Neuronal stem cell (in vitro differentiated cells): ENCODE measurements around the gene HACL1.
A peak's percentile ranks its signal among the peaks of the same experiment; 100 is the strongest.

Experiments used
- DNase-seq: peaks from one replicate; pipeline ENCODE4 v3.0.0-alpha.2; 2013; ENCODE audit warnings: low spot score
- H2AFZ ChIP-seq: one replicate; pipeline ENCODE4 v1.6.1; 2013; ENCODE audit warnings: mild to moderate bottlenecking, low read length, inconsistent platforms
- H2AK5ac ChIP-seq: 2 replicates; pipeline ENCODE4 v1.6.1; 2013; ENCODE audit warnings: low read depth, mild to moderate bottlenecking, inconsistent platforms, low read length, moderate library complexity, mixed read lengths
- H2BK120ac ChIP-seq: 2 replicates; pipeline ENCODE4 v1.6.1; 2013; ENCODE audit warnings: low read depth, mild to moderate bottlenecking, inconsistent platforms, low read length, moderate library complexity, mixed read lengths
- H2BK12ac ChIP-seq: one replicate; pipeline ENCODE4 v1.6.1; 2013; ENCODE audit warnings: low read length, inconsistent platforms
- H2BK15ac ChIP-seq: 2 replicates; pipeline ENCODE4 v1.6.1; 2013; ENCODE audit warnings: mild to moderate bottlenecking, low read length, inconsistent platforms, mixed read lengths
- H2BK5ac ChIP-seq: one replicate; pipeline ENCODE4 v1.6.1; 2013; ENCODE audit warnings: inconsistent platforms, mild to moderate bottlenecking, low read length, moderate library complexity
- H3K14ac ChIP-seq: one replicate; pipeline ENCODE4 v1.6.1; 2013; ENCODE audit warnings: low read length, inconsistent platforms
- H3K18ac ChIP-seq: 2 replicates; pipeline ENCODE4 v1.6.1; 2013; ENCODE audit warnings: low read length, inconsistent platforms
- H3K23ac ChIP-seq: 2 replicates; pipeline ENCODE4 v1.6.1; 2013; ENCODE audit warnings: low read depth, mild to moderate bottlenecking, mixed read lengths, low read length, inconsistent platforms; ENCODE audit not compliant: poor library complexity
- H3K27ac ChIP-seq: replicated peaks from 3 replicates; pipeline ENCODE4 v1.5.1; 2013; ENCODE audit warnings: low read length, inconsistent platforms
- H3K27me3 ChIP-seq, 3 experiments: 2 replicates each; pipeline ENCODE4 v1.6.1; 2013; ENCODE audit warnings: low read length in 3 of 3, mild to moderate bottlenecking in 2 of 3, inconsistent platforms in 1 of 3, low read depth in 1 of 3, mixed read lengths in 1 of 3, moderate library complexity in 1 of 3; ENCODE audit not compliant: control insufficient read depth in 3 of 3, insufficient read depth in 3 of 3
- H3K36me3 ChIP-seq, 2 donors: replicated peaks in 1 of 2; 2 replicates each; pipeline ENCODE4 v1.6.1; 2013; ENCODE audit warnings: low read length in 2 of 2; ENCODE audit not compliant: control insufficient read depth in 2 of 2, insufficient read depth in 2 of 2
- H3K4ac ChIP-seq: 2 replicates; pipeline ENCODE4 v1.6.1; 2013; ENCODE audit warnings: inconsistent platforms, mild to moderate bottlenecking, low read length, moderate library complexity
- H3K4me1 ChIP-seq, 2 donors: 1 replicate in 1 of 2; 2 replicates in 1 of 2; pipeline ENCODE4 v1.6.1; 2013; ENCODE audit warnings: low read length in 2 of 2, low read depth in 1 of 2; ENCODE audit not compliant: control insufficient read depth in 2 of 2, insufficient read depth in 1 of 2
- H3K4me2 ChIP-seq: one replicate; pipeline ENCODE4 v1.6.1; 2013; ENCODE audit warnings: mild to moderate bottlenecking, low read length, inconsistent platforms; ENCODE audit not compliant: insufficient read depth, poor library complexity, severe bottlenecking
- H3K4me3 ChIP-seq, 2 donors: 2 replicates each; pipeline ENCODE4 v1.5.1; 2013; ENCODE audit warnings: low read length in 2 of 2, mild to moderate bottlenecking in 2 of 2, inconsistent platforms in 1 of 2, moderate library complexity in 1 of 2
- H3K79me1 ChIP-seq: one replicate; pipeline ENCODE4 v1.6.1; 2013; ENCODE audit warnings: low read depth, mild to moderate bottlenecking, inconsistent platforms, low read length, moderate library complexity
- H3K9ac ChIP-seq: one replicate; pipeline ENCODE4 v1.6.1; 2013; ENCODE audit warnings: mild to moderate bottlenecking, low read depth, low read length, inconsistent platforms; ENCODE audit not compliant: poor library complexity
- H3K9me3 ChIP-seq, 2 donors: replicated peaks in 1 of 2; 2 replicates each; pipeline versions ENCODE3 to v1.6.1; 2013; ENCODE audit warnings: low read length in 2 of 2, mild to moderate bottlenecking in 2 of 2, inconsistent platforms in 1 of 2, low read depth in 1 of 2, mixed read lengths in 1 of 2, moderate library complexity in 1 of 2; ENCODE audit not compliant: control insufficient read depth in 2 of 2, insufficient read depth in 1 of 2
- H4K8ac ChIP-seq: one replicate; pipeline ENCODE4 v1.6.1; 2013; ENCODE audit warnings: low read depth, mild to moderate bottlenecking, inconsistent platforms, low read length, moderate library complexity
- H4K91ac ChIP-seq: one replicate; pipeline ENCODE4 v1.6.1; 2013; ENCODE audit warnings: low read length, low read depth, mild to moderate bottlenecking, inconsistent platforms; ENCODE audit not compliant: poor library complexity
- WGBS, 2 donors: extraction: QIAGEN DNeasy Blood & Tissue Kit; methylation state at CpG; one replicate each; pipeline ENCODE4 v1.1.7; 2013; ENCODE audit warnings: missing lambda C conversion rate in 2 of 2, mixed read lengths in 1 of 2; ENCODE audit not compliant: insufficient read length in 2 of 2, insufficient replicate concordance in 1 of 2; ENCODE audit errors: extremely low coverage in 2 of 2; 5-methylcytosine and 5-hydroxymethylcytosine counted together

Gene HACL1

GRCh38 chr3:15527031-15527459 is 74.3 kb downstream of the HACL1 start:
- Histone ChIP-seq H3K9ac (no peak overlapping the region), H4K8ac (no peak overlapping the region), H2AK5ac (no peak overlapping the region), H3K4me2 (no peak overlapping the region), H3K36me3 (no peaks in the 10 kb centered on the region), H3K4me1 (peaks cover 0 to 6% of the 10 kb centered on the region in 2 donors), H4K91ac (no peak overlapping the region), H3K79me1 (no peaks in the 10 kb centered on the region), H3K14ac (no peak overlapping the region), H3K9me3 (peaks cover 0 to 4% of the 10 kb centered on the region in 2 donors), H3K18ac (no peak overlapping the region), H3K23ac (no peak overlapping the region), H3K27ac (no peak overlapping the region), H3K27me3 (no peaks in the 10 kb centered on the region), H3K4me3 (no peak overlapping the region), H2BK12ac (no peak overlapping the region), H3K4ac (no peak overlapping the region), H2BK15ac (no peak overlapping the region), H2BK120ac (no peak overlapping the region), H2BK5ac (no peak overlapping the region), H2AFZ (peak overlapping the region; percentile 74)
- WGBS, 2 donors: no CpG with 5 or more reads among the region's 4 CpGs
- DNase-seq: peak; percentile 35

- Histone ChIP-seq H3K36me3 (no peaks in the 10 kb centered on the region), H2BK120ac (no peak overlapping the region), H3K27me3 (no peaks in the 10 kb centered on the region), H2AFZ (no peak overlapping the region), H3K9ac (no peak overlapping the region), H3K23ac (no peak overlapping the region), H3K4ac (no peak overlapping the region), H2BK5ac (no peak overlapping the region), H3K18ac (no peak overlapping the region), H3K9me3 (peaks cover 0 to 4% of the 10 kb centered on the region in 2 donors), H3K27ac (no peak overlapping the region), H3K4me1 (peaks cover 5 to 11% of the 10 kb centered on the region in 2 donors), H2AK5ac (no peak overlapping the region), H3K4me3 (no peak overlapping the region), H3K14ac (no peak overlapping the region), H4K8ac (no peak overlapping the region), H3K4me2 (no peak overlapping the region), H2BK12ac (no peak overlapping the region), H3K79me1 (no peaks in the 10 kb centered on the region), H2BK15ac (no peak overlapping the region), H4K91ac (no peak overlapping the region)
- no CpG with 5 or more reads among the region's 1 CpG for WGBS, 2 donors
- DNase-seq: no peak
Measured at GRCh38 chr3:15525790-15526189, 75.6 kb downstream of the HACL1 start.

GRCh38 chr3:15523660-15524417 is 77.5 kb downstream of the HACL1 start:
- H3K4ac ChIP-seq: no peak overlapping the region
- H3K23ac ChIP-seq: no peak overlapping the region
- no peak overlapping the region for H2AFZ ChIP-seq
- no peak overlapping the region for H3K27ac ChIP-seq
- H3K79me1 ChIP-seq: no peaks in the 10 kb centered on the region
- H2AK5ac ChIP-seq: no peak overlapping the region
- no peak overlapping the region for H2BK12ac ChIP-seq
- no CpG with 5 or more reads among the region's 6 CpGs for WGBS, 2 donors
- no peak for DNase-seq
- H2BK5ac ChIP-seq: no peak overlapping the region
- H3K27me3 ChIP-seq: no peaks in the 10 kb centered on the region
- no peak overlapping the region for H2BK120ac ChIP-seq
- H3K9me3 ChIP-seq: peaks cover 0 to 4% of the 10 kb centered on the region in 2 donors
- H3K4me1 ChIP-seq: peaks cover 7 to 13% of the 10 kb centered on the region in 2 donors
- no peak overlapping the region for H2BK15ac ChIP-seq
- no peak overlapping the region for H3K14ac ChIP-seq
- no peak overlapping the region for H4K8ac ChIP-seq
- no peak overlapping the region for H3K9ac ChIP-seq
- H3K18ac ChIP-seq: no peak overlapping the region
- no peak overlapping the region for H4K91ac ChIP-seq
- no peak overlapping the region for H3K4me2 ChIP-seq
- no peak overlapping the region for H3K4me3 ChIP-seq
- no peaks in the 10 kb centered on the region for H3K36me3 ChIP-seq

GRCh38 chr3:15522016-15522415 is 79.4 kb downstream of the HACL1 start:
- no peak overlapping the region for H2BK12ac ChIP-seq
- H3K36me3 ChIP-seq: no peaks in the 10 kb centered on the region
- H3K4me3 ChIP-seq: no peak overlapping the region
- H3K23ac ChIP-seq: no peak overlapping the region
- no peak overlapping the region for H3K14ac ChIP-seq
- no peak overlapping the region for H3K9ac ChIP-seq
- no peak overlapping the region for H2BK5ac ChIP-seq
- H2AK5ac ChIP-seq: no peak overlapping the region
- no peak overlapping the region for H3K18ac ChIP-seq
- no peak overlapping the region for H3K4ac ChIP-seq
- peaks cover 7 to 9% of the 10 kb centered on the region in 2 donors for H3K4me1 ChIP-seq
- H3K9me3 ChIP-seq: peaks cover 0 to 4% of the 10 kb centered on the region in 2 donors
- no peaks in the 10 kb centered on the region for H3K27me3 ChIP-seq
- DNase-seq: no peak
- H4K8ac ChIP-seq: no peak overlapping the region
- H3K27ac ChIP-seq: no peak overlapping the region
- H4K91ac ChIP-seq: no peak overlapping the region
- no peak overlapping the region for H3K4me2 ChIP-seq
- H2BK15ac ChIP-seq: no peak overlapping the region
- H2AFZ ChIP-seq: no peak overlapping the region
- no peaks in the 10 kb centered on the region for H3K79me1 ChIP-seq
- H2BK120ac ChIP-seq: no peak overlapping the region
